ENCODE results near the gene CSNK1E. TPM values are rescaled to one million over a fixed set of nuclear protein-coding genes. Genes with fewer than 3 reads are reported as not detected.
A peak's percentile ranks its signal among the peaks of the same experiment; 100 is the strongest.

Gene CSNK1E
- total and polyA plus RNA-seq, 2 of the 8 experiments (the other 6 are each of a cell fraction or from before 2014, with no cell fraction given), result 247 to 263 TPM

DNA sequence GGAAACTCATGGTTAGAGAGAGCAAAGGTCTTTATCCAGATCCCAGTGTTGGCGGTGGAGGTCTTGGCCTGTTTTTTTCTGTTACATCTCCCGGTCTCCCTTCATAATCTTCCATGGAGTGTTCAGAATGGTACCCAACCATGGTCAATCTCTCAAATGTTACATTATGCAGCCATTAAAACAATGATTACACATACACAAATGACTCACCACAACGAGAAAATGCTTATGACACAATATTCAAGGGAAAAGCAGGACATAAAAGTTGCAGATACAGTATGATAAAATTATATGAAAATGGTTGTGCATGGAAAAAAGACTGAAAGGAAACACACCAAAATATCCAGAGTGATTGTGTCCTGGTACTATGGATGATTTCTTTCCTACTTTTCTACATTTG lies 17.8 kb upstream of the CSNK1E start:
- Histone ChIP-seq H3K56ac (replicated peaks; ENCODE audit: insufficient read length, low read depth, low read length) (no peak overlapping the region), H3K4ac (replicated peaks; ENCODE audit: insufficient read length, low read depth, low read length) (no peak overlapping the region), H3K9ac (replicated peaks in 1 of 4; ENCODE audit: extremely low read depth in 1 of 4, low read depth in 3 of 4, low read length in 3 of 4) (no peak overlapping the region), H3K4me3 (ENCODE audit: extremely low read depth in 1 of 4, insufficient read depth in 2 of 4, low read depth in 3 of 4, low read length in 4 of 4) (peak overlapping the region; percentile 40 to 79 (median 56); a peak in 5 of 8 replicates), H4K8ac (ENCODE audit: extremely low read depth, insufficient read depth, low read length) (no peak overlapping the region), H3K27me3 (replicated peaks in 1 of 4; ENCODE audit: control insufficient read depth in 3 of 4, extremely low read depth in 1 of 4, insufficient read depth in 3 of 4, low read length in 3 of 4) (no peaks in the 10 kb centered on the region), H2BK20ac (ENCODE audit: low read length) (no peak overlapping the region), H3K23me2 (ENCODE audit: low read depth, low read length) (peaks cover 5% of the 10 kb centered on the region; the same call in 1 of the 2 replicates), H3K79me1 (ENCODE audit: low read depth, low read length) (peaks cover 14% of the 10 kb centered on the region), H3K79me2 (ENCODE audit: control insufficient read depth in 1 of 2, insufficient read depth in 2 of 2, low read length in 2 of 2) (peaks cover 5 to 36% of the 10 kb centered on the region in 2 experiments), H3K23ac (ENCODE audit: insufficient read length) (no peak overlapping the region), H3K27ac (ENCODE audit: low read depth, low read length) (no peak overlapping the region), H4K91ac (replicated peaks; ENCODE audit: insufficient read length, low read length) (no peak overlapping the region), H2BK120ac (replicated peaks; ENCODE audit: low read depth, low read length) (no peak overlapping the region), H2BK15ac (ENCODE audit: low read length) (no peak overlapping the region; the same call in 1 of the 2 replicates), H3K36me3 (ENCODE audit: control insufficient read depth in 2 of 4, insufficient read depth in 4 of 4, low read length in 3 of 4) (peaks cover 0 to 3% (median 0%) of the 10 kb centered on the region in 4 experiments; a peak in 1 of 8 replicates), H2AFZ (ENCODE audit: low read length) (no peak overlapping the region), H2AK5ac (ENCODE audit: low read depth, low read length) (peak overlapping the region; percentile 10; the same call in 1 of the 2 replicates), H3K4me2 (ENCODE audit: insufficient read depth in 1 of 2, low read depth in 2 of 2, low read length in 2 of 2) (peak overlapping the region; percentile 58 to 87), H2BK12ac (ENCODE audit: low read depth, low read length) (no peak overlapping the region), H3K4me1 (replicated peaks in 1 of 4; ENCODE audit: control insufficient read depth in 3 of 4, insufficient read depth in 4 of 4, low read length in 3 of 4) (peaks cover 4 to 16% (median 8%) of the 10 kb centered on the region in 4 experiments), H3K9me3 (ENCODE audit: insufficient read depth in 2 of 2, low read depth in 1 of 2, low read length in 1 of 2) (no peaks in the 10 kb centered on the region), H3K14ac (ENCODE audit: insufficient read length) (no peak overlapping the region), H3K18ac (ENCODE audit: extremely low read depth, low read length) (no peak overlapping the region), H4K20me1 (replicated peaks in 1 of 2; ENCODE audit: control insufficient read depth in 1 of 2, insufficient read depth in 2 of 2, low read length in 2 of 2) (peaks cover 0 to 2% of the 10 kb centered on the region in 2 experiments), H2BK5ac (ENCODE audit: low read depth, low read length) (no peak overlapping the region), H4K5ac (ENCODE audit: insufficient read length, low read depth, low read length) (no peak overlapping the region)
- ChIA-PET CTCF (ENCODE audit: partially characterized antibody) (interaction anchor here (1.0 kb wide), 2 partner anchors 10 to 39 kb away, joined by 3 read pairs; no protein-coding TSS in a partner anchor), POLR2A (ENCODE audit: partially characterized antibody) (interaction anchor here (0.9 to 7.9 kb wide), 8 partner anchors 9 to 134 kb away, joined by 3 to 84 read pairs (median 4); partner anchors contain the start of genes CSNK1E and MAFF)
- no peak for DNase-seq (ENCODE audit: low read depth in 1 of 2, low spot score in 2 of 2)
- 91% methylated on average over 3 of the region's 3 CpGs; no CpG with 5 or more reads in 1 of the 2 experiments for WGBS, 2 experiments (ENCODE audit: extremely low coverage in 1 of 2, insufficient coverage in 1 of 2, insufficient read length in 1 of 2, insufficient replicate concordance in 2 of 2, low coverage in 1 of 2, low lambda C conversion rate in 2 of 2, missing lambda C conversion rate in 1 of 2)
- peak; percentile 13 for FAIRE-seq
- TF ChIP-seq HDAC2 (IDR thresholded peaks at IDR 0.05; ENCODE audit: borderline replicate concordance in 1 of 2, low read depth in 2 of 2, low read length in 2 of 2), result no peak
- TF ChIP-seq, protein P1, sequence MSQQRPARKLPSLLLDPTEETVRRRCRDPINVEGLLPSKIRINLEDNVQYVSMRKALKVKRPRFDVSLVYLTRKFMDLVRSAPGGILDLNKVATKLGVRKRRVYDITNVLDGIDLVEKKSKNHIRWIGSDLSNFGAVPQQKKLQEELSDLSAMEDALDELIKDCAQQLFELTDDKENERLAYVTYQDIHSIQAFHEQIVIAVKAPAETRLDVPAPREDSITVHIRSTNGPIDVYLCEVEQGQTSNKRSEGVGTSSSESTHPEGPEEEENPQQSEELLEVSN (IDR thresholded peaks at IDR 0.05), result no peak
- no peak for TF ChIP-seq SP4 (IDR thresholded peaks at IDR 0.05; ENCODE audit: low read length)
- TF ChIP-seq RNF2 (IDR thresholded peaks at IDR 0.05; ENCODE audit: borderline replicate concordance, low read depth, low read length, missing control alignments, poor library complexity, severe bottlenecking), result no peak
- no peak for TF ChIP-seq EP300 (IDR thresholded peaks at IDR 0.05; ENCODE audit: borderline replicate concordance in 1 of 2, low read depth in 2 of 2, low read length in 2 of 2)
- no peak for TF ChIP-seq POU5F1 (IDR thresholded peaks at IDR 0.05; ENCODE audit: low read depth, low read length)
- TF ChIP-seq RFX5 (IDR thresholded peaks at IDR 0.05; ENCODE audit: borderline replicate concordance, low read depth, low read length), result no peak
- no peak for TF ChIP-seq KDM1A (IDR thresholded peaks at IDR 0.05; ENCODE audit: borderline replicate concordance, low read length)
- TF ChIP-seq SP1 (IDR thresholded peaks at IDR 0.05; ENCODE audit: low read depth, low read length), result no peak
- no peak for TF ChIP-seq CEBPB (IDR thresholded peaks at IDR 0.05; ENCODE audit: low read depth, low read length)
- TF ChIP-seq BACH1 (IDR thresholded peaks at IDR 0.05; ENCODE audit: low read length), result no peak
- no peak for TF ChIP-seq TAF1 (IDR thresholded peaks at IDR 0.05; ENCODE audit: low read depth, low read length)
- no peak for TF ChIP-seq CREB1 (IDR thresholded peaks at IDR 0.05)

Data from H1 (cell line).